ENCODE results near the gene EHHADH.

- TF ChIP-seq POLR2AphosphoS5 (IDR thresholded peaks at IDR 0.05) (no peak), CTCF (IDR thresholded peaks at IDR 0.05) (no peak)
Measured at GRCh38 chr3:185204894-185205293, 49.0 kb downstream of the EHHADH start.
